Mucosa of descending colon (tissue), 3 donors: ENCODE measurements around the gene BHMT. TPM values are rescaled to one million over a fixed set of nuclear protein-coding genes. Genes with fewer than 3 reads are reported as not detected.

Experiments
- ATAC-seq: fragments of 200-7000 bp; cut with Tn5 transposase; one replicate; pipeline ENCODE4 v1.9.1; 2020; ENCODE audit warnings: mild to moderate bottlenecking, moderate library complexity
- DNase-seq, 3 donors: peaks; one replicate each; pipeline ENCODE4 v3.0.0-alpha.2; 2020
- H3K36me3 ChIP-seq: fragments of 200-600 bp; one replicate; pipeline ENCODE4 v1.8.0; 2021; ENCODE audit warnings: low read depth, mild to moderate bottlenecking
- H3K4me1 ChIP-seq: fragments of 200-600 bp; one replicate; pipeline ENCODE4 v1.8.0; 2021; ENCODE audit warnings: low read depth, mild to moderate bottlenecking
- H3K4me3 ChIP-seq: fragments of 200-600 bp; one replicate; pipeline ENCODE4 v1.8.0; 2021; ENCODE audit warnings: mild to moderate bottlenecking
- H3K9me3 ChIP-seq: fragments of 200-600 bp; one replicate; pipeline ENCODE4 v1.8.0; 2021; ENCODE audit warnings: mild to moderate bottlenecking
- intact Hi-C, 2 donors: fragments of 100-400 bp; cut with DNase I in 1 of 2; cut with micrococcal nuclease in 1 of 2; formaldehyde crosslinking; loops; one replicate each; pipeline versions ENCODE4 v1.11.0 to v1.11.1; 2022; cut with DNase I, micrococcal nuclease
- total RNA-seq, 3 donors: library from RNA; stranded (reverse); fragmentation: NEBNext Ultra II Directional in 2 of 3; extraction: Animal tissue kit (Norgen Biotek cat#: 25700) in 2 of 3; gene quantifications; one replicate each; pipeline versions ENCODE4 v1.2.1 to v1.2.4, GENCODE V29; 2021 to 2023
- TF ChIP-seq, protein P1 (sequence below): fragments of 200-600 bp; IDR thresholded peaks from one replicate; pipeline ENCODE4 v1.8.0; 2022; ENCODE audit warnings: antibody characterized with exemption, mild to moderate bottlenecking
- donor health status: DM: no; HTN: no; CAD: no; lungs with moderate emphysema.
- donor health status: DM: no; HTN: no; CAD: no.
- donor health status: DM: no; HTN: yes; CAD: no.

The BHMT gene
- total RNA-seq, 3 donors from 2014 or later = 0.60 TPM; not detected in 2

DNA sequence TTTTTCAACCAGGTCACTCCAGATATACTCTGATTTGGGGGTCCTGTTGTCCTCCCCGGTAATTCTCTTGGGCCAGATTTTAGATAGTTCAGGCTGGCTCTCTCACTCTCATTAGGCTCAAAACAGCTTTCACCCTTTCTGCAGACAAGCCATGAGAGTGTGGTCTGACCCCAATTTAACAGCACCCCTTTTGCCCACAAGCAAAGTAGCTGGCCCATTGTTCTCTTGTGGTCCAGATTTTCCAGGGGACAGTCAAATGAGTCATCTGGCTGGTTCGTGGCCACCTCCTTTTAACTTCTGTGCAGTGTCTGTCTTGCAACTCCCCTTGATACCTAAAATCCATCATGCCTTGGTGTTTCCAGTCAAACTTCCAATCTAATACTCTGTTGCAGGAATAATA is 25.5 kb upstream of the BHMT start:
- no peaks in the 10 kb centered on the region for H3K9me3 ChIP-seq
- intact Hi-C loops = no loop called here
- DNase-seq = no peak

GRCh38 chr5:79088507-79088906 is 23.1 kb upstream of the BHMT start:
- no peaks in the 10 kb centered on the region for H3K36me3 ChIP-seq
- TF ChIP-seq, protein P1, sequence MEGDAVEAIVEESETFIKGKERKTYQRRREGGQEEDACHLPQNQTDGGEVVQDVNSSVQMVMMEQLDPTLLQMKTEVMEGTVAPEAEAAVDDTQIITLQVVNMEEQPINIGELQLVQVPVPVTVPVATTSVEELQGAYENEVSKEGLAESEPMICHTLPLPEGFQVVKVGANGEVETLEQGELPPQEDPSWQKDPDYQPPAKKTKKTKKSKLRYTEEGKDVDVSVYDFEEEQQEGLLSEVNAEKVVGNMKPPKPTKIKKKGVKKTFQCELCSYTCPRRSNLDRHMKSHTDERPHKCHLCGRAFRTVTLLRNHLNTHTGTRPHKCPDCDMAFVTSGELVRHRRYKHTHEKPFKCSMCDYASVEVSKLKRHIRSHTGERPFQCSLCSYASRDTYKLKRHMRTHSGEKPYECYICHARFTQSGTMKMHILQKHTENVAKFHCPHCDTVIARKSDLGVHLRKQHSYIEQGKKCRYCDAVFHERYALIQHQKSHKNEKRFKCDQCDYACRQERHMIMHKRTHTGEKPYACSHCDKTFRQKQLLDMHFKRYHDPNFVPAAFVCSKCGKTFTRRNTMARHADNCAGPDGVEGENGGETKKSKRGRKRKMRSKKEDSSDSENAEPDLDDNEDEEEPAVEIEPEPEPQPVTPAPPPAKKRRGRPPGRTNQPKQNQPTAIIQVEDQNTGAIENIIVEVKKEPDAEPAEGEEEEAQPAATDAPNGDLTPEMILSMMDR = no peak
- no peaks in the 10 kb centered on the region for H3K9me3 ChIP-seq
- intact Hi-C loops = no loop called here
- H3K4me3 ChIP-seq = no peak overlapping the region
- DNase-seq (no peak), ATAC-seq (no peak)
- H3K4me1 ChIP-seq = no peaks in the 10 kb centered on the region

More for the DNA sequence above, 25.5 kb upstream of the BHMT start:
- no peak for ATAC-seq
- H3K4me1 ChIP-seq = no peaks in the 10 kb centered on the region
- TF ChIP-seq, protein P1 = no peak
- H3K36me3 ChIP-seq = no peaks in the 10 kb centered on the region
- H3K4me3 ChIP-seq = no peak overlapping the region

DNA sequence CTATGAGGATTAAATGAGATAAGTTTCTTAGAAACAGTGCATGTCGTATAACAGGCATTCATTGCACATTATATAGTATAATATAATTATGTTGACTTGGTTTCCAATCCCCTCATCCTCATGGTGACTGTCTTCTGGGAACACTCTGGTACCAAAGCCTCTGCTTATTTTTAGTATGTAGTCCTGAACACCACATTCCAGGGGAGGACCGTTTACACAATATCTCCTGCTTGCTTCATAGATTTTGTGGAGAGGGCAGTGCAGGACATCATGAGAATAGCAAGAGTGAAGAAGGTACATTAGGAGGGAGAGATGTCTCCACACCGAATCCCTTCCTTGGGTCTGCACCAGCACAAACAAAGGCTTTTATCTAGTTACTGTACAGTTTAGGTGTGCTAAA is 20.5 kb upstream of the BHMT start:
- ATAC-seq = no peak
- Histone ChIP-seq H3K4me3 (no peak overlapping the region), H3K4me1 (no peaks in the 10 kb centered on the region), H3K9me3 (no peaks in the 10 kb centered on the region), H3K36me3 (no peaks in the 10 kb centered on the region)
- no peak for DNase-seq
- intact Hi-C loops = no loop called here
- TF ChIP-seq, protein P1 = no peak

- ATAC-seq (peak; percentile 56), DNase-seq (no peak)
- intact Hi-C loops = no loop called here
- H3K9me3 ChIP-seq = no peaks in the 10 kb centered on the region
- no peak overlapping the region for H3K4me3 ChIP-seq
- no peaks in the 10 kb centered on the region for H3K36me3 ChIP-seq
- H3K4me1 ChIP-seq = no peaks in the 10 kb centered on the region
- TF ChIP-seq, protein P1 = no peak
These were observed 17.8 kb upstream of the BHMT start for GRCh38 chr5:79093762-79094161.

DNA sequence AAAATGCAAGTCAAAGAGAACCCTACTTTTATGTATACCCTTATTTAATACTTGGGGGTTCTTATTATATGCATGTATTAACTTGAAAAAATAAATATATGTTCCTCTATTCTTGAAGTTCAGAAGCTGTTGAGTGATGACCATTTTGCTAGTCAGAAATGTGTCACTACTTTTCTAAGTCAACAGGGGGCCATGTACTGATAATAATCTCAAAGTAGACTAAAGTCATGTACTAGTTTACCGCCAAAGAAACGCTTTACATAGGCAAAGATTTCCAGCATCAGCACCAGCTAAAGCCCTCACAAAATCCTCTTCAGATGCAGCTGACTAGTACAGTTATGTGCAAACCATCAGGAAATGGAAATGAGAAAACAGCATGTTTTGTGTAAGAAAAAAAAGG is 5.7 kb upstream of the BHMT start:
- intact Hi-C loops = no loop called here
- DNase-seq = no peak
- ATAC-seq = no peak
- no peaks in the 10 kb centered on the region for H3K9me3 ChIP-seq
- H3K4me1 ChIP-seq = no peaks in the 10 kb centered on the region
- no peak overlapping the region for H3K4me3 ChIP-seq
- no peaks in the 10 kb centered on the region for H3K36me3 ChIP-seq
- TF ChIP-seq, protein P1 = no peak
